CD4-positive, alpha-beta T cell treated with Interleukin-15 for 1 hour (primary cell): ENCODE results near the gene SHKBP1.
"Not testable (repeated sequence)": the region's sequence is repeated elsewhere in the genome, so short reads cannot be mapped to it uniquely, and the experiment has no call there.

Experiments used
- DNase-seq: peaks from one replicate; pipeline ENCODE4 v3.0.0-alpha.2; 2020

Gene SHKBP1

DNA sequence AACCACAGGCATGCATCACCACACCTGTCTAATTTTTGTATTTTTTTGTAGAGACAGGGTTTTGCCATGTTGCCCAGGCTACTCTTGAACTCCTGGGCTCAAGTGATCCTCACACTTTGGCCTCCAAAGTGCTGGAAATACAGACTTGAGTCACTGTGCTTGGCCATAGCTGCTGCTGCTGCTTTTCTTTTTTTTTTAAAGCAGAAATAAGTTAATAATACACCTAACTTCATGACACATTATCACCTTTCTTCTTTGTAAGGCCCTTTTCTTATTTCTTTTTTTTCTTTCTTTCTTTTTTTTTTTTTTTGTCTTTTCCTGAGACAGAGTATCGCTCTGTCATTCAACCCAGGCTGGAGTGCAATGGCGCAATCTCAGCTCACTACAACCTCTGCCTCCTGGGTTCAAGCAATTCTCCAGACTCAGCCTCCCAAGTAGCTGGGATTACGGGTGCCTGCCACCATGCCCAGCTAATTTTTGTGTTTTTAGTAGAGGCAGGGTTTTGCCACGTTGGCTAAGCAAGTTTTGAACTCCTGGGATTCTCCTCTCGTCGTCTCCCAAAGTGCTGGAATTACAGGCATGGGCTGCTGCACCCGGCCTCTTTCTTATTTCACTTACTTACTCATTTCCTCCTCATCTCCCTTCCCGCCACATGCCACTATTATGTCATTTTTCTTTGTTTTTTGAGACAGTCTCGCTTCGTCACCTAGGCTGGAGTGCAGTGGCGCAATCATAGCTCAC lies 8.7 kb downstream of the SHKBP1 start:
- DNase-seq, result peak; percentile 52

DNA sequence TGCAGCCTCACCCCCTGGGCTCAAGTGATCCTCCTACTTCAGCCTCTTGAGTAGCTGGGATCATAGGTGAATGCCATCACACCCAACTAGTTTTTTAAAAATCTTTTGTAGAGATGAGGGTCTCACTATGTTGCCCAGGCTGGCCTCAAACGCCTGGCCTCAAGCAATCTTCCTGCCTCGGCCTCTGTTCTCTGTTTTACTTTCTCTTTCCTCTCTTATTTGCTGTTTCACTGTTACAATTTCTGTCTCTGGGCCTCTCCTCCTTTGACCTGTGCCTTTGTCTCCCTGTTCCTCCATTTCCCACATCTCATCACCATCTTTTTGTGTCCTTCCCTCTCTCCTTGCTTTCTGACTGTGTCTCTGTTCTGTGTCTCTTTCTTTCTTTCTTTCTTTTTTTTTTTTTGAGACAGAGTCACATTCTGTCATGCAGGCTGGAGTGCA lies 9.3 kb downstream of the SHKBP1 start:
- DNase-seq, result no peak

DNA sequence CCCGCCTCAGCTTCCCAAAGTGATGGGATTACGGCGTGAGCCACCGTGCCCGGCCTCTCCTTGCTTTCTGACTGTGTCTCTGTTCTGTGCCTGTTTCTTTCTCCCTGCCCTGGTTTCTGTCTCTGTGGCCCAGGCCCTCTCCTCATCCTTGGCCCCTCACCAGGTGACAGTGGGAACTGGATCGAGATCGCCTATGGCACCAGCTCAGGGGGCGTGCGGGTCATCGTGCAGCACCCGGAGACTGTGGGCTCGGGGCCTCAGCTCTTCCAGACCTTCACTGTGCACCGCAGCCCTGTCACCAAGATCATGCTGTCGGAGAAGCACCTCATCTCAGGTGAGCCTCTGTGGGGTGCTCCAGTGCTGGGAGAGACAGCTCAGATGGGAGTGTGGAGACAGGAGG lies 9.9 kb downstream of the SHKBP1 start:
- DNase-seq, result no peak

DNA sequence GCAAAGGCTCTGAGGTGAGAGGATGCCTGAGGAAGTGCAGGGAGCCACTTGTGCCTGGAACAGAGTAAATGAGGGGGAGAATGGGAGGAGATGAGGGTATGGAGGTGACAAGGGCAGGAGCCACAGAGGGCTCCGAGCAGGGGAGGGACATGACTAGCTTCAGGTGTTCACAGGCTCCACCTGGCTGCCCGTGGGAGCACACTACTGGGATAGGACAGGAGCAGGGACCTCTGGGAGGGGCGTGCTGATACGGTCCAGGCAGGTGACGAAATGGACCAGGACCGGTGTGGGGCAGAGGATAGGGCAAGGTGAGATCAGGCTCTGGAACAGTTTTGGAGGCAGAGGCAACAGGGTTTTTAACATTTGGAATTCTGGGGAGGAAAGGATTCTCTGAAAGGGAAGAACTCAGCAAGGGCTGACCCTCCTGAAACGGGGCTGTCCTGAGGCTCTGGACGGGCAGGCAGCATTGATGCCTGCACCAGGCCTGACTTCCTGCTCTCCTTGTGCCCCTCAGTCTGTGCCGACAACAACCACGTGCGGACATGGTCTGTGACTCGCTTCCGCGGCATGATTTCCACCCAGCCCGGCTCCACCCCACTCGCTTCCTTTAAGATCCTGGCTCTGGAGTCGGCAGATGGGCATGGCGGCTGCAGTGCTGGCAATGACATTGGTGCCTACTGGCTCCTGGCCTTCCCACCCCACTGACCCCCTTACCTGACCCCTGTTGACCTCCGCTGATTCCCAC lies 11.6 kb downstream of the SHKBP1 start:
- DNase-seq, result no peak

DNA sequence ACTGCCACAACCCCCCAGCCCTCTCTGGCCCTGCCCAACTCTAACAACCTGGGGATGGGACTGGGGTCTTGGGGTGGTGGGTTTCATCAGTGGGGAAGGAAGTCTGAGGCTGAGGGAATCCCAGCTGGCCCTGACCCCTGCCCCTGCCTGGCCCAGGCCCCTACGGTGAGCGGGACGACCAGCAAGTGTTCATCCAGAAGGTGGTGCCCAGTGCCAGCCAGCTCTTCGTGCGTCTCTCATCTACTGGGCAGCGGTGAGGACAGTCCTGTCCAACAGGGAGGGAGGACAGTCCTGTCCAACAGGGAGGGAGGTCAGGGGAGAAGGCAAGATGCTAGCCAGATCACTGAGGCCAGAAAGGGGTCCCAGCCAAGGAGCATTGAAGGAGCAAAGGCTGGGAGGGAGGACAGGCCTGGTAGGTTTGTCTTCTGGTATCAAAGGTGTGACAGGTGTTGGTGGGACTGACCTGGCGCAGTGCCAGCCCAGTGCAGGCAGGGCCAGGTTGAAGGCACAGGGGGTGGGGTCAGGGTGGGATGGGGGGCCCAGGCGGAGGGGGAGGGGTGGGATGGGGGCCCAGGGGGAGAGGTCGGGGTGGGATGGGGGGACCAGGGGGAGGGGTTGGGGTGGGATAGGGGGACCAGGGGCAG lies 12.4 kb downstream of the SHKBP1 start:
- no peak for DNase-seq

DNA sequence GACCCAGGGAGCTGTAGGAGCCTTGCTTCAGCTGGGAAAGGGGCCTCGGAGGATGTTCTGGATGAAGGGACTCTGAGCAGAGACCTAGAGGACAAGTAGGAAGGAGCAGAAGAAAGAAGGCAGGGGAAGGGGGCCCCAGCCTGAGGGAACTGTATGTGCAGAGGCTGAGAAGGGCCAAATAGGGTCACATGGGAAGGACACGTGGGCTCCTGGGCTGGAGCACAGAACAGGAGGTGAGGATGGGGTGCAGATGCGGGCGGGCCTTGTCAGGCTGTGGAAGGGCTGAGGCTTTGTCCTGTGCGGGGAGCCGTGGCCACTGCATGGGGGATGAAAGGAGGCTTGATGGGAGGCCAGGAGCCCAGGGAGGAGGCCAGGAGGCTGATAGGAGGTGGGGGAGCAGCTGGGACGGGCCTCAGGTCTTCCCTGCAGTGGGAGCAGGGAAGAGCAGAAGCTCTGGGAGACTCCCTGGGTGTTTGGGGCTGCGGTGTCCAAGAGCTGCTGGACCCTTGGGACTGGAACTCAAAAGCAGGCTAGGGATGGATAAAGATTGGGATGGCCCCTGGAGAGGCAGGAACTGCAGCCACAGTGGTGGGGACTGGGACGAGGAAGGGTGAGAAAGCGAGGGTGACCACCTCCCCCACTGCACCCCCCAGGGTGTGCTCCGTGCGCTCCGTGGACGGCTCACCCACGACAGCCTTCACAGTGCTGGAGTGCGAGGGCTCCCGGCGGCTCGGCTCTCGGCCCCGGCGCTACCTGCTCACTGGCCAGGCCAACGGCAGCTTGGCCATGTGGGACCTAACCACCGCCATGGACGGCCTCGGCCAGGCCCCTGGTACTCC lies 13.1 kb downstream of the SHKBP1 start:
- no peak for DNase-seq

DNA sequence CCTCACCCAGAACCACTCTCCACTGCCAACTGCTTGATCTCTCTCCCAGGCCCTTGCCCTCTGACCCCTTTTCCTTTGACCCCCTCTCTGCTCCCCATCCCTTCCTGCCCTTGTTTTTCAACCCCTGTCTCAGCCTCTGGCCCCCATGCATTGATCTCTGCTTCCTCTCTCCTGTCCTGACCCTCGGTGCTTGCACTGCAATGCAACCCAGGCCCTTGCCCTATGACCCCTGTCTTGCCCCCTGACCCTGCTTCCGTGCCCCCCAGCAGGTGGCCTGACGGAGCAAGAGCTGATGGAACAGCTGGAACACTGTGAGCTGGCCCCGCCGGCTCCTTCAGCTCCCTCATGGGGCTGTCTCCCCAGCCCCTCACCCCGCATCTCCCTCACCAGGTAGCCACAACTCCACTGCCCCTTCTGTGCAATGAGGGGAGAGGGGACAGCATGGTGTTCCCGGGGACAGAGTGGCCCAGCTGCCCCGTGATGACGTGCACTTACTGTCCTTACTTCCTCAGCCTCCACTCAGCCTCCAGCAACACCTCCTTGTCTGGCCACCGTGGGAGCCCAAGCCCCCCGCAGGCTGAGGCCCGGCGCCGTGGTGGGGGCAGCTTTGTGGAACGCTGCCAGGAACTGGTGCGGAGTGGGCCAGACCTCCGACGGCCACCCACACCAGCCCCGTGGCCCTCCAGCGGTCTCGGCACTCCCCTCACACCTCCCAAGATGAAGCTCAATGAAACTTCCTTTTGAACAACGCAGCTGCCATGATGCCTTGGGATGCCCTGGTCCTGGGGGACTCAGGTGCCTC lies 14.0 kb downstream of the SHKBP1 start:
- DNase-seq, result no peak

DNA sequence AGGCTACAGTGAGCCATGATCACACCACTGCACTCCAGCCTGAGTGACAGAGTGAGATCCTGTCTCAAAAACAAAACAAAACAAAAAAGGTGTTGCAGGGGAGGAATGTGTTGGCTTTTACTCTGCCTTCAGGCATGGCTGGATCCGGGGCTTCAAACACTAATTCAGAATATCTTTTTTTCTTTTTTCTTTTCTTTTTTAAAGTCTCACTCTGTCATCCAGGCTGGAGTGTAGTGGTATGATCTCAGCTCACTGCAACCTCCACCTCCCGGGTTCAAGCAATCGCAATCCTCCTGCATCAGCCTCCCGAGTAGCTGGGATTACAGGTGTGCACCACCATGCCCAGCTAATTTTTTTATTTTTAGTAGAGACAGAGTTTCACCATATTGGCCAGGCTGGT lies 15.1 kb downstream of the SHKBP1 start:
- not testable (repeated sequence) for DNase-seq

DNA sequence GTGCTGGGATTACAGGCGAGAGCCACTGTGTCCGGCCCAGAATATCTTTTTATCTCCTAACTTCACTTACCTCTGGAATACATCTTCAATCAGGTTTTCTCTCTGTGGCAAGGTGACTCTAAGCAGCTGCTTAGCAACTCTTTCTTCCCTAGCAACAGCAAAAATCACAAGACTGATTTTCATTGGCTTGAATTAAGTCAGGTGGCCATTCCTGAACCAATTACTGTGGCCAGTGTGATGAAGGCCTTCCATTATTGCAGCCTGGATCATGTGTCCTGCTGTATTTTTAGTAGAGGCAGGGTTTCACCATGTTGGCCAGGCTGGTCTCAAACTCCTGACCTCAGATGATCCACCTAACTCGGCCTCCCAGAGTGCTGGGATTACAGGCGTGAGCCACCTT lies 15.5 kb downstream of the SHKBP1 start:
- no peak for DNase-seq

DNA sequence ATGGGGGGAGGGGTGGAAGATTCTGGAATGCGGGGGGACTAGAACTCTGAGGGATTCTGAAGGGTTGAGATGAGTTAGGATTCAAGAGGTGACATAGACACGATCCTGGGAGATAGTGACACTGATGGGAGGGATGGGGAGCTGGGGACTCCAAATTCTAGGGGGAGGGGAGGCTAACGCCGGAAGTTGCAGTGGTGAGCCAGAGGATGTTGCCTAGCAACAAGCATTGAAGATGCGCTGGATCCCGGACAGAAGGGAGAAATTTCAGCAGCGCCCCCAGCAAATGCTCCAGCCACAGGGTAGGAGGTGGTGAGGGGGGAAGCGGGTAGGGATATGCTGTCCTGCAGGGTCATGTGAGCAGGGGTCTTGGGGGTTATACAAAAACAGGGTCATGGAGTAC lies 17.6 kb downstream of the SHKBP1 start:
- DNase-seq, result no peak

DNA sequence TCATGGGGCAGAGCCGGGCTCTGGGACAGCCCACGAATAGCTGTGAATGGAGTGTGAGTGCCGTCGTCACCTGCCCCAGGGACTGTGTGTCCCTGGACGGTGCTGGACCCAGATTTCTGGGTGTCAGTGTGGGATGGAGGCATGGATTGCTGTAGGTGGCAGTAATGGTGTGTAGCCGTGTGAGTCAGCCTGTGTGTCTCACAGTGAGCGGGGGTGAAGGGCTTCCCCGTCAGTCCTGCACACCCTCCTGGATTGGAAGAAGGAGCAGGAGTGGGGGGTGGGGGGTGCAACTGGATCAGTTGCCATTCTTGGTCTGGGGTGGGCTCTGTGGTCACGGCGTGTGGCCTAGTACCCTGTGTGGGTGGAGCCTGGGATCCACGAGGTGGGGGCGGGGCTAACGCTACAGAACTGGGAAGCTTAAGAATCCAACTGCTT lies 18.0 kb downstream of the SHKBP1 start:
- no peak for DNase-seq

DNA sequence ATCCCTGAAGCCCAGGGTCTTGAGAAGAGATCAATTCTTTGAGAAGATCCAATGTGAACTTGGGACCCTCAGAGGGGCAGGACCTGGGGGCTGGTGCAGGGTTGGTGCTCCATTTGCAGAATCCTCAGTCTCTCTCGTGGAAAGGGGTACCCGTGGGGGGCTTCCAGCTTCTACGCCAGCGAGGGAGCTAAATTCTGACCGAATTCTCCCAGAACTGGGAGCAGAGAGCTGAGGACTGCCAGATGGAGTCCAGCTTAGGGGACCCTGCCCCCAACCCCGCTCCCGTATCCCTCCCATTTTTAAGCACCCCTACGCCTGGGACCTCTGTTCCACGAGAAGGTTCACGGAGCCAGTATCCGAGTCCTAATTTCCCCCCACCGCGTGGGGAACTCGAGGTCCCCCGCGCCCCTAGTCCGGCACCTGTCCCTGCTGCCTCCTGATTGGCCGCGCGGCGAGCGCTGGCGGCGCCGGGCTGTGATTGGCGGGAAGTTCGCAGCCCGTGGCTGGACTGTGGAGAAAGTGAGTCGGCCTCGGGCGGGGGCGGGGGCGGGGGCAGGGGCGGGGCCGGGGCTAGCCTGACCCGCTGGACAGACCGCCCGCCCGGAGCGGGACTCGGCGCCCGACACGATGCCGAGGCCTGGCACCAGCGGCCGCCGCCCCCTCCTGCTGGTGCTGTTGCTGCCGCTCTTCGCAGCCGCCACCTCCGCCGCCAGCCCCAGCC lies 20.1 kb downstream of the SHKBP1 start:
- DNase-seq, result no peak

DNA sequence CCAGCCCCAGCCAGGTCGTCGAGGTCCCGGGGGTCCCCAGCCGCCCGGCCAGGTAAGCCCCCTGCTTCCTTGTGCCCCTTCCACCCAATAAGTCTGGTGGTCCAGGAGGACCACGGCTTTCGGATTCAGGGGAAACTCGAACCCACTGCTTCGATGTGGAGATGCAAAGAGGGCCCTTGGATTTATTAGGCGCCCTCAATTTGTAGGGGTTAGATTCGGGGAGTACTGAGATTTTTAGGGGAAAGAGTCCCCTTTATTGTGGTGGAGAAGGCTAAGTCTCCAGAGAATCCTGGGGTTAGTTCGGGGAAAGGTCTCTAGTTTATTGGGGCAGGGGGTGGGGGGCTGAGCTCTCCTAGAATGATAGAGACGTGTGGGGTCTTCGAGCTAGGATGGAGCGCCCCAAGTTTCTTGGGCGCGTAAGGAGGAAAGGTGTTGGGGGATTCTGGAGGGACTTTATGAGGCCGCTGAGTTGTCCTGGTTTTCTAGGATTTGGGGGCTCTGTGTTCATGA lies 20.7 kb downstream of the SHKBP1 start:
- no peak for DNase-seq

DNA sequence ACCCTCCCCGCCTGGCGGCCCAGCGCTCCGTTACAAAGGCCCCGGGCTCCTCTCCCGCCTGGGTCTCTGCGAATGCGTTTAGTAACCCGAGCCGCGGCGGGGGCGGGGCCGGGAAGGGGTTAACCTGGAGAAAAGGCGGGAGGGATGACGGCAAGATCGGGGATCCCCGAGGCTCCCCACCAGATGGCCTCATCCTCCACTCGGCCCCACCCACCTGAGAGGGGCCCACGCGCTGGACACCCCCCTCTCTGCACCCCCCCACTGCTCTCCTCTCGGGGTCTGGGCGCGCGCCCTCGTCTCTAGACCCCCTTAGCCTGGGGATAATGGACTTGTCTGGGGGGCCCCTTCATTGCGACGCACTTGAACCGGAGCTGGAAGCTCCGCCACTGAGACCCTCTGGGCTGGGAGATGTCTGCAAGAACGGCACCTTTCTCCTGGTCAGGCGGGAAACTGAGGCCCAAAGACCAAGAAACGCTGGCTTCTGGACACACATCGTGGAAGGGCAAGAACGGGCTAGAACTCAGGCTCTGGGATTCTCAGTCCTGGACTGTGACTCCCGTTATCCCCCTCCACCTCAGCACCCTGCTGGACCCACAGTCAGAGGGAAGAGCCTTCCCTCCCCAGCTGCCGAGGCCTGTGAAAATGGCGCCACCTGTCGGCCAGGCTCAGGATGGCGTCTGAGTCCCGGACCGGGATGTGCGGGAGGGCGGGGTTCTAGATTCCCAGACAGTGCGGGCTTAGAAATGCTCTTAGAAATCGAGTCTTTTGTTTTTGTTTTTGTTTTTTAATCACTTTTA lies 21.6 kb downstream of the SHKBP1 start:
- peak; percentile 78 for DNase-seq

DNA sequence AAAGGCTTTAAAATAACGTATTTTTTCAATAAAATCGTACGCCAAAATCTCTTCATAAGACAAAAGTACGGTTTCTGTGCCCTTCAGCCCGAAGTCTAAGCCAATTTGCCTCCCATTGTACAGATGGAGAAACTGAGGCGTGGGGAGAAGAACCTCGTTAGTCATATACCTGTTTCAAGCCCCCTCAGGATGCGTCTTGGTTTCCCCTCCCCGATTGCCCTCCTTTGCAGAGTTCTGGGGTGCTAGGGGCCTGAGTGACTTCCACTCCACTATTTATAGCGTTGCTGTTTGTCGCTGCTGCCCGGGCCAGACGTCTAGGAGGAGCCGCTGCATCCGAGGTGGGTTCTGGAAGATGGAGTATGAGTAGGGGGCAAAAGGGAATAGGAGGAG lies 22.2 kb downstream of the SHKBP1 start:
- no peak for DNase-seq

DNA sequence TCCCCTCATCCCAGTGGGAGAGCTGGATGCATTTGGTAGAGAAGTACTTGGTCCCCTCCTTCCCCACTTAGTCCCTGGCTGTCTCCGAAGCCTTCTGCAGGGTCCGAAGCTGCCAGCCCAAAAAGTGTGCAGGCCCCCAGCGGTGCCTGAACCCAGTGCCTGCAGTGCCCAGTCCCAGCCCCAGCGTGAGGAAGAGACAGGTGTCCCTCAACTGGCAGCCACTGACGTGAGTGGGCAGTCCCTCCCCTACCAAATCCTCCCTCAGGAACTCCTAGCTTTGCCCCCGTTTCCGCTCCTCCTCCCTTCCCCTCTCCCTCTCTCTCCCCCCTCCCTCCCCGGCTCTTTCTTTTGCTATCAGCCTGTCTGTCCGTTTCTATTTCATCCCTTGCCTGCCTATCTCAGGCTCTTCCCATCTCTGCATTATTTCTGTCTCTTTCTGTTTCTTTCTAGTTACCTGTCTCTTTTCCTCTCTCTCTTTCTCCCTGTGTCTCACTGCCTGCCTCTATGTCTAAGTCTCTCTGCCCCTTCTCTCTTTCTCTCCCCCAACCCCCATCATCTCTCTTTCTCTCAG lies 22.7 kb downstream of the SHKBP1 start:
- no peak for DNase-seq

DNA sequence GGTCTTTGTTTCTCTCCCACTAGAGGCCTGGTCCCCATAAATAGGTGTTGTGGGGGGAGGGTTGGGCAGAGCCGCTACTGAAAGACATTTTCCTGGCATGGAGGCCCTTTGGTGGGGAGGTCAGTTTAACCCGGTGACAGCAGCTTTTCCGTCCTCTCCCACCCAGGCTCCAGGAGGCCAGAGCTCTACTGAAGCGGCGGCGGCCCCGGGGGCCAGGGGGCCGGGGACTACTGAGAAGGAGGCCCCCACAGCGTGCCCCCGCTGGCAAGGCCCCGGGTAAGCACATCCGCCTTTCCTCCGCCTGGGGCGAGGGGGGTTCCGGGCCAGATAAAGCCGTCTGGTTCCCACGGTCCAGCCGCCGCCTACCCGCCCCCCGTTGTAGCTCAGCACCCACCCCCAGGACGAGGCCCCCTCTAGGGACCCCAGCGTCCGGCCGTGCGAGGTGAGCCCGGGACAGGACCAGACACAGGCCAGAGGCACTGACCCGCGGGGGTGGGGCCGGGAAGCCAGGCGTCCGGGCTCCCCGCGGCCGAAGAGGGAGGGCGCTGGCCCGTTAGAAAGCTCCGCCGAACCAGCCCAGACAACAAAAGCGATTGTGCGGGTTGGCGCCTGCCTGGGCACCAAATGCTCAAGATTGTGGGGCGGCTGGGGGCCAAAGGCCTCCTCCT lies 23.4 kb downstream of the SHKBP1 start:
- DNase-seq, result no peak

DNA sequence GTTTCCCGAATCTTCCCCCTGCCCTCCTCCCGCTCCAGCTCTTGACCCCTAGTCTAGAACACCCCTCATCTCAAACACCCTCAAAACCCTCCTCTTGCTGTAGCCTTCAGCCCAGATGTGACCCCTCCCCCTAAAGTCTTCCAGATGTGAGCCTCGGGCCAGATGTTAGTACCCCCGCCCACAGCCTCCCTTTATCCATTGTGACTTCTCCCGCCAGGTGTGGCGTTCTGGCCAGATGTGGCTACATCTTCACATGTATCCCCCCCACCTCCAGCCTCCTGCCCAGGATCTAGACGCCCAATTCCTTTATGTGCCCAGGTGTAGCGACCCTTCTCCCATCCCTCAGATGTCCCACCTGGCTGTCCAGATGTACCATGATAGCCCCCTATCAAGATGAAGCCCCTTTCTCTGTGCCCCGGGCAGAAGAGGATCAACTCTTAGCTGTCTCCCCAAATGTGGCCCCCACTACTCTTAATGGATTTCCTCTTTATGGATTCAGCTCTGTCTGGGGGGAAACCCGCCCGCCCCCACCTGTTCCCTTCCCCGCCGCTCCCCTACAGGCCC lies 24.0 kb downstream of the SHKBP1 start:
- DNase-seq, result no peak
